ENCODE data around the gene IL17REL. TPM values are rescaled to one million over a fixed set of nuclear protein-coding genes. Genes with fewer than 3 reads are reported as not detected.

IL17REL gene
- under 0.01 TPM for total RNA-seq

DNA sequence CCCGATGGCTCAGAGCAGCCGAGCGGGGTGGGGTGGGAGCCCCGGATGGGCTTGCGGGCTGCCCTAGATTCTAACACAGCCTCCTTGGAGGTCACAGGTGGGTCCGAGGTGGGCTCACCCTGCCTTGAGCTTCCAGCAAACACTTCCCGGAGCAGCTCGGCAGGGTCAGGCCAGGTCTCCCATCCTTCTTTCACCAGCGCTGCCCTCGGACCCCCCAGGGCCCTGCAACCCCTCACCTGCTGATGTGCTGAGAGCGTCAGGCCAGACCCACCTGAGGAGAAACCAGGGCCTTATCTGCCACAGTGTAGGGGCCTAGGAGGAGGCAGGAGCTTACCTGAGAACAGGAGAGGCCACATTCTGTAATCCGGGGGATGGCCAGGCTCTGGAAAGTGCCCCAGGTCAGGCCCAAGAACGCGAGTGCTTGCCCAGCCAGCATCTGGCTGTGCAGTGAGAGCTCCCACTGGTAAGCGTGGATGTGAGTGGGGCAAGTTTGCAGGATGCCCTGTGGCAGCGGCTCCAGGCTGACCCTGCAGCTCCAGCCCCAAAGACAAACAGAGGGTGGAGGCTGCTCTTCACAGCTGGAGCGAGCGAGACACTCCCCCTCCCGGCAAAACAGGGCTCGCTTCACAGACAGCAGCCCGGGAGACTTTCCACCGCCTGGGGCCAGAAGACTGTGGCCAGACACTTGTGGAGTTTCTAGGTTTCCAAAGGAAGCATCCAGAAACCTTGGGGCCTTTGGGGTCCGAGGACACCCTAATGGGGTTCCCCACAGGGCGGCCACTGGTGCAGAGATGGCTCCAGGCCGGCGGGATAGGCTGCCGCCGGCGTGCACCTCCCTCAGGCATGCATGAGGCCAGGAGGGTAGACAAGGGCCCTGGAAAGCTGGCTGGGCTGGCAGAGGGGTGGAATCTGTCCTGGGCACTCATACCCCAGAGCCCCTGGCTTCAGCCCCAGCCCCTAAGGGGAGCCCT lies at the start of gene IL17REL:
IL17REL (minus strand) TSS at position 555 of the 971 bp plus-strand sequence; CDS start at position 436, 119 bp downstream.
- DNase-seq (ENCODE audit: low spot score in 2 of 2): no peak
- no peak for FAIRE-seq

GRCh38 chr22:50061824-50062355 lies 49.3 kb upstream of the IL17REL start:
- DNase-seq (ENCODE audit: low spot score in 2 of 2): no peak
- FAIRE-seq: no peak

- DNase-seq (ENCODE audit: low spot score in 2 of 2) (no peak), FAIRE-seq (no peak)
Measured at GRCh38 chr22:50061141-50061823, 48.7 kb upstream of the IL17REL start.

GRCh38 chr22:50060441-50061140 lies 48.0 kb upstream of the IL17REL start:
- DNase-seq (ENCODE audit: low spot score in 2 of 2) (no peak), FAIRE-seq (no peak)

GRCh38 chr22:50059881-50060262 lies 47.3 kb upstream of the IL17REL start:
- FAIRE-seq: no peak

DNA sequence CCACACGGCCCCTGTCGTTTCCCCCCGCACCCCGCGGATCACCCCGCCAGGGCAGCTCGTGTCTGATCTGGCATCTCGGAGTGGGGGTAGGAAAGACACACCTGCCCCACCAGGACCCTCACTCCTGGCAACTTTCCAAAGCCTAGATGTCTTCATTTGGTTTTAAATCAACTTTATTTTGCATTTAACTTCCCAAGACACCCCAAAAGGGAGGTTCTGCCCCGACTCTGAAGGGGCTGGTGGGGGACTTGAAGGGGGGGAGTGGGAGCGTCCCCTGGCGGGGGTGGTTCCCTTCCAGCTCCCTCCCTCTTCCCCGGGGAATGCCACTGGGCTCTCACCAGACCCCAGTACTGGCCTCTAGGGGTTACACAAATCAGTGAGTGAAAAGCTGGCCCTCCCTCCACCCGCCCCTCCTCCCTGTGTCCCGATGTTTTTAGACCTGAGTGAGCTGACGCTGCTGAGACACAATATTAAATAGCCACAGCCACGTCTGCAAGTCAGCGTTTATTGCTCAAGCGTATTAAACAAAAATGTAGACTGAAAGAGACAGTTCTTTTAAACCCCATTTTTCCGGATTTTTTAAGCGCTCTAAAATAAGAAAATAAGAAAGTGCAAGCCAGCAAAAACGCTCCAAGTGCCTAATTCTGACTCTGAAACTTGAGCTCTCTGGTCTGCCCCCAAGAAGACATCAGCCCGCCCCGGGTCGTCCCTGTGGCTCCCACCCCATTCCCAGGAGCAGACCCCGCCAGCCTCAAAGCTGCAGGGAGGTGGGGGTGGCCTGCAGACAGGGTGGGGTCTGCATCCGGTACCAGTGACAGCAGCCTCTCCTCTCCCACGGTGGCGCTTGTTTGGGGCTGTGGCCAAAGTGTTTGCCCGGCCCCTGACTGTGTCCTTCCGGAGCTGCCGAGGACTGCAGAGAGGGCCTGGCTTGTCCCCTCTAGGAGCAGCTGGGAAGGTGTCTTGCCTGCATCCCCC lies 46.6 kb upstream of the IL17REL start:
- DNase-seq (ENCODE audit: low spot score in 2 of 2) (peak; percentile 50 to 67), FAIRE-seq (no peak)

More at GRCh38 chr22:50059881-50060262, 47.3 kb upstream of the IL17REL start:
- no peak for DNase-seq (ENCODE audit: low spot score in 2 of 2)

DNA sequence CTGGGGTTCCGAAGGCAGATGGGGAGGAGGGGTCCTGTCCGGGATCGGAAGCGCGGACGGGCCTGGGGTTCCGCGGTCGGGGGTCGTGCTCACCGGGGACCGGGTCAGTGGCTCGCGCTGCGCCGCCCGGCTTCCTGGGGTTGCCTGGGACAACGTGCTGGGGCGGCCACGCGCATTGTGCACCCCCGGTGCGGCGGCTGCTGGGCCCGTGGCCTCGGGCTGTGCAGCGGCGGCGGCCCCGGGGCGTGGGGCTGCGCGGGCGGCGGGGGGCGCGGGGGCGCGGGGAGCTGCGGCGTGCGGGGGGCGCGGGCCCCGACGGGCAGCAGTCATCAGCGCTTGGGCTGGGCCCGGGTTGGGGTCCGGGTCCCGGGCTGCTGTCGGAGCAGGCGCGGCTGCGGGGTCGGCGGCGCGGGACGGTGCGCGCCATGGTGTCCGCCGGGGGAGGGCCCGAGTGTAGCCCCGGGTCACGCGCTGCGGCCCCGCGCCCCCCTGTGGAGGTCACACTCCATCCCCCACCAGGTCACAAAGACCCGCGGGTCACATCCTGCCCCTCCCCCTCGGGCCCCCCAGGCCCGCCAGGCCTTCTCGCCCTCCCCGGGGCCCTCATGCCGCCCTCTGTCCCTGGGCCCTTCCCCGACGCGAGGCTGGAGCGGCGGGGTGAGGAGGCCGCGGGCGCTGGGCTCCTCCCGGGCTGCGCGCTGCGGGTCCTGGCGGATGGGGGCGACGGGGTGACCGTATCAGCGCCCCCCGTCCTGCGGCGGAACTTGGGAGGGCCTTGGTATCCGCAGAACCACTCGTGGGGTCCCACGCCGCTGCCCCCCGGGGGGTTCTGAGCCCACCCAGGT lies 45.7 kb upstream of the IL17REL start, which contains the start of gene TTLL8:
TTLL8 (minus strand) TSS at position 238 of the 845 bp plus-strand sequence.
- FAIRE-seq (no peak), DNase-seq (ENCODE audit: low spot score in 2 of 2) (no peak)

DNA sequence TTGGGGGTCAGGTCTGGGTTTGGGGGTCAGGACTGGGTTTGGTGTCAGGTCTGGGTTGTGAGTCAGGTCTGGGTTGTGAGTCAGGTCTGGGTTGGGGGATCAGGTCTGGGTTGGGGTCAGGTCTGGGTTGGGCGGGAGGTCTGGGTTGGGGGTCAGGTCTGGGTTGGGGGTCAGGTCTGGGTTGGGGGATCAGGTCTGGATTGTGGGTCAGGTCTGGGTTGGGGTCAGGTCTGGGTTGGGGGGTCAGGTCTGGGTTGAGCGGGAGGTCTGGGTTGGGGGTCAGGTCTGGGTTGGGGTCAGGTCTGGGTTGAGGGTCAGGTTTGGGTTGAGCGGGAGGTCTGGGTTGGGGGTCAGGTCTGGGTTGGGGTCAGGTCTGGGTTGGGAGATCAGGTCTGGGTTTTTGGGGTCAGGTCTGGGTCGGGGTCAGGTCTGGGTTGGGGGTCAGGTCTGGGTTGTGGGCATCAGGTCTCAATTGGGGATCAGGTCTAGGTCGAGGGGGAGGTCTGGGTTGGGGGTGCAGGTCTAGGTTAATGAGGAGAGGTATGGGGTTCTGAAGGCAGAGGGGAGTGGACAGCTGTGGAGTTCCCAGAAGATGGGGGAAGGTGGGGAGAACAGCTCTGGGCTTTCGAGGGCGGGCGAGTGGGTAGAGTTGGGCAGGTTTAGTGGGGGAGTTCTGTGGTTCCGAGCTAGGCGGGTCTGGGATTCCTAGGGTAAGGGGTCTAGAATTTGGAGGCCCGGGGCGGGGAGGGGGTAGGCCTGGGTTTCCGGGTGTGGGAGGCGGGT lies 44.9 kb upstream of the IL17REL start:
- DNase-seq (ENCODE audit: low spot score in 2 of 2): no peak
- no peak for FAIRE-seq

GRCh38 chr22:50056214-50056972 lies 43.8 kb upstream of the IL17REL start:
- FAIRE-seq (no peak), DNase-seq (ENCODE audit: low spot score in 2 of 2) (no peak)

DNA sequence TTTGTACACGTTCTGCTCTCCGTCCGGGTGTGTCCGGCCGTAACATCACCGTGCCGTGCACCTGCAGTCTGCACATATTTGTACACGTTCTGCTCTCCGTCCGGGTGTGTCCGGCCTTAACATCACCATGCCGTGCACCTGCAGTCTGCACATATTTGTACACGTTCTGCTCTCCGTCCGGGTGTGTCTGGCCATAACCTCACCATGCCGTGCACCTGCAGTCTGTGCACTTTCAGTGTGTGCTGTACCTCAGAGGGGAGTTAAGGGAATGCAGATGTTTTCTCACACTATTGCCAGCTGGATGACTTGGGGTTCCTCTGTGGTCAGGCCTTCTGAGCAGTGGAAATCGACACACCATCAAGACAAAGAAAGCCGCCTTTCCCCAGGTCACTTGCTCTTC lies 41.3 kb upstream of the IL17REL start:
- FAIRE-seq (no peak), DNase-seq (ENCODE audit: low spot score in 2 of 2) (no peak)

DNA sequence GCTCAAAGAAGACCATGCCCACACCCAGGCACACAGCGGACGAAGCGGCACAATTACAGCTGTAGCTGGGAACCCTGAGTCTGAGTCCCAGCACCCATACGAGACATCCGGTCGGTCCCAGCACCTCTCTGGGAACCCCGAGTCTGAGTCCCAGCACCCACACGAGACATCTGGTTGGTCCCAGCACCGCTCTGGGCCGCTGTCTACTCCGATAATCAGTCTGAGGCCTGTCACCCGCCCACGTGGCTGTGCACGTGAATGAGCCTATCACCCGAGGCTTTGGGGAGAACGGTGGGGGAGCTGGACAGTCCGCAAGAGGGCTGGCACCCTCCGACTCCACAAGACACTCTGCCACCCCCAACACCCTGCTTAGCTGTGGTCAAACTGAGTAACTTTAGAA lies 39.4 kb upstream of the IL17REL start:
- no peak for DNase-seq (ENCODE audit: low spot score in 2 of 2)
- FAIRE-seq: no peak

DNA sequence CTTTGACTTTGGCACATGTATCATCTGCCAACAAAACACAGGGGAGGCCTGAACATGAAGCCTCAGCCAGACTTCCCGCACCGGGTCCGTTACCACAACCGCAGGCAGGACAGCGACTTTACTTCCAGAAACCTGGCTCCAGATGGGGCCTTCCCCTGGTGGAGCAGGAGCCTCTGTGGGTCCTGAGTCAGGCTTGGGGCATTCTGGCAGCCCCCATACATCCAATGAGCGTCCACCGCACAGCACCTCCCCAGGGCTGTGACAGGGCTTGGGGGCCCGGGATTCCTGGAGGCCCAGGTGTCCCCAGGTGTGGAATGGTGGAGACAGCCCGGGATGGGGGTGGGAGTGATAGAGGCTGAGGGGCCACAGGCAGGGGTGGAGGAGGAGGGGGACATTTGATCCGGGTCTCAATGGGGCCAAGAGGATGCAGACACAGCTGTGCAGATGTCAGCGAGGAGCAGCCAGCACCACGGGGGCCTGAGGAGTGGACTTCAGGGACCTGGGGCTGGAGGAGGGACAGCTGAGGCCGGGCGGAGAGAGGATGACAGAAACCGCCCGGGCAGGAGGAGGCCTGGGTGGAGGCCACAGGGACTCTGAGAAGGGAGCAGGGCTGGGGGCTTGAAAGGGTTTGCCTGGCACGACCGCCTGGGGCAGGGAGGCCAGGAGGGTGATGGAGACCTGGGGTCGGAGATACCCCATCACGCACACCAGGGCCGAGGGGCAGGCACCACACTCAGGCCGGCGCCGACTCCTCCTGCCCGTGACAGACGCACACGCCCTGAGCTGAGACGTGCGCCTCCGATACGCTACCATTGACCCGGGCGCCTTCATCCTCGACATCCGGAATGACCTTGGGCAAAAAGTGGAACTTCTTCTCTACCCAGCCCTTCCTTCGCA lies 37.0 kb upstream of the IL17REL start:
- FAIRE-seq (no peak), DNase-seq (ENCODE audit: low spot score in 2 of 2) (no peak)

DNA sequence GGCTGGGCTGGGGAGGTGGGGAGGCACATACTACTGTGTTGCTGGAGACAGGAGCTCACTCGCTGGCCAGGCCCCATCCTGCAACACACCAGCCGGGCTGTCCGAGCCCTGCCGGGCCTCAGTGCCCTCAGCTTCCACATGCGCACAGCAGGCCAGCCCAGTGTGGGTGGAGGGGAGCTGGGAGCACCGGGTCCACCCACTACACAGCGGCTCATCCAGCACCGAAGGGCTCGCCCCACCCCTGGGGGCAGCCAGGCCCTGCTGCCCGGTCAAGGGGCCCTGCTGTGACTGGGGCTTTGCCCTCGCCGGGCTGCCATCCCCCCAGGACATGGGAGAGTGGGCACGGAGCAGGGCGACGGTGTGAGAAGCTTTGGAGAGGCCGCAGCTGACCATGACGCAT lies 36.3 kb upstream of the IL17REL start:
- DNase-seq (ENCODE audit: low spot score in 2 of 2): no peak
- no peak for FAIRE-seq

GRCh38 chr22:50048061-50048765 lies 35.6 kb upstream of the IL17REL start:
- no peak for FAIRE-seq
- DNase-seq (ENCODE audit: low spot score in 2 of 2): no peak

GRCh38 chr22:50047346-50047745 lies 34.8 kb upstream of the IL17REL start:
- no peak for DNase-seq (ENCODE audit: low spot score in 2 of 2)
- FAIRE-seq: no peak

Measured in frontal cortex (tissue), 4 donors.